CD4-positive, alpha-beta T cell treated with Interleukin-15 for 4 hours (primary cell): ENCODE measurements around the gene ABCG1.

ENCODE experiments used
- DNase-seq: peaks from one replicate; pipeline ENCODE4 v3.0.0-alpha.2; 2020; ENCODE audit warnings: low spot score

ABCG1 gene

GRCh38 chr21:42307106-42307505 is 88.2 kb downstream of the ABCG1 start:
- DNase-seq = no peak

- DNase-seq = no peak
These were observed 89.4 kb downstream of the ABCG1 start for GRCh38 chr21:42308161-42308913.

- no peak for DNase-seq
These were observed 90.2 kb downstream of the ABCG1 start for GRCh38 chr21:42308914-42309752.

DNA sequence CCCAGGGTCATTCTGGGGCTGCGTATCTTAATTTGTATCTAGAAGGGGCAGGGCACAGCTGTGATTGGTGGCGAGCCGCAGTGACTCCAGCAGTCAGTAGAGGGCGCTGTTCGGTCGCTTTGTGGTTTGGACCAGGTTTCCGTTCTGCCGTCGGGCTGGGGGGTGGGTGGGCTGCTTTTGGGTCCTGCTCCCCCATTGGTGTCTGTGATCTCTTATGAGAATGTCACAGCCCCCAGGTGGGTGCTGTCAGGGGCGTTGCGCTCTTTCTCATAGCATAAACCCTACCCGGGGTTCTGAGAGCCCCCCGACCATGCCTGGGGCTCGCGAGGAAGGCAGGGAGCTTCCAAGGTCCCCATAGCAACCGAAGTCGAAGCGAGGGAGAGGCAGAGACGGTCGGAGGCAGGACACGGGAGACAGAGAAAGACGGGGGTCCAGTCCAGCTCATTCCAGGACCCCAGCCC is 90.8 kb downstream of the ABCG1 start:
- DNase-seq = peak; percentile 50

- no peak for DNase-seq
These were observed 91.6 kb downstream of the ABCG1 start for GRCh38 chr21:42310411-42311001.

GRCh38 chr21:42311160-42311559 is 92.2 kb downstream of the ABCG1 start:
- no peak for DNase-seq

GRCh38 chr21:42311816-42312625 is 93.1 kb downstream of the ABCG1 start:
- DNase-seq = no peak

DNA sequence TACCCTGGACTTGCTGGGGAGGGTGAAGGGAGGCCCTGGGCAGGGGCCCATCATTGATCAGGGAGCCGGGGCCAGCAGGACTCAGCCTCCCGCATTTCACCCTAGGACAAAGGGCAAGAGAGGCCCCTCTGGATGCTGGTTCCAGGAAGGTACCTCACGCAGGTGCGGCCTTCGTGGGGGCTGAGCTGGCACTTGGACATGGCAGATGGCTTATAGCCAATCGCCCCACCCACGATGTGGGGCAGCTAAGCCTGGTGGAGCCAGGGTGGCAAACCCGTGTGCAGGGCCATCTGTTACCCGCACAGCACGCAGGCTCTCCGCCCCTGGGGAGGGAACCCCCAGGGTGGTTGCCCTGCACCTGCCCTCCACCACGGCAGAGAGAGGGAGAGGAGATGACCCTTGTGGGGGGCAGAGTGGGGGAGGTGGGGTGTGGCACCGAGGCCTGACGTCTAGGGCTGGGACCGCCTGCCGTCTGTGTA is 93.7 kb downstream of the ABCG1 start:
- no peak for DNase-seq

- DNase-seq = no peak
These were observed 94.6 kb downstream of the ABCG1 start for GRCh38 chr21:42313501-42313969.

GRCh38 chr21:42314616-42315295 is 95.8 kb downstream of the ABCG1 start:
- DNase-seq = no peak

DNA sequence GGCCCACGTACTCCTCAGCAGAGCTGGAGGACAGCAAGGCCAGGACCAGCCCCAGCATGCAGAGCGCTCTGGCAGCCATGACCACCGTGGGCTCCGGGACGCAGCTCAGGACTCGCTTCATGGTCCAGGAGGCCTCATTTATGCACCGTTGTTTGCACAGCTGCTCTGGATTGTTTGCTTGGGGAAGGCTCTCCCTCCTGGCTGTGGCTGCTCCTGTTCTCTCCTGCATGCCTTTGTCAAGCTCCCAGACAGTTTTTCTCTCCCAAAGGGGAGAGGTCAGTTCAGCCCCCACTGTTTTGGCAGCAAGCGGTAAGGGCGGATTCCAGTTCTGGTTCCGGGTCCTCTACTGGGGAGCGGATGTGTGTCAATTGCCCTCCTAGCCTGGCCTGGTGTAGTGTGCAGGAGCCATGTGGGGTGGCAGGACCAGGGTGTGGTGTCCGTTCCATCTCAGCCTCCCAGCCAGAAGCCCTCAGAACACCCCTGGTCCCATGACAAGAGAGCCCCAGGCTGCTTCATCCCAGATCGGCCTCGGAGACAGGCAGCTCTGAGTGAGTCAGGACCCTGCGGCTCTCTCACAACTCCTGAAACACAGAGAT is 96.5 kb downstream of the ABCG1 start, which contains the start of gene TFF3:
TSS of gene TFF3 (minus strand) at position 114 of the 596 bp plus-strand sequence. CDS start at position 79, 35 bp downstream.
- DNase-seq = no peak

- no peak for DNase-seq
These were observed 98.0 kb downstream of the ABCG1 start for GRCh38 chr21:42316891-42317290.

- no peak for DNase-seq
These were observed 98.4 kb downstream of the ABCG1 start for GRCh38 chr21:42317341-42317741.

- DNase-seq = no peak
These were observed 99.1 kb downstream of the ABCG1 start for GRCh38 chr21:42317826-42318746.

DNA sequence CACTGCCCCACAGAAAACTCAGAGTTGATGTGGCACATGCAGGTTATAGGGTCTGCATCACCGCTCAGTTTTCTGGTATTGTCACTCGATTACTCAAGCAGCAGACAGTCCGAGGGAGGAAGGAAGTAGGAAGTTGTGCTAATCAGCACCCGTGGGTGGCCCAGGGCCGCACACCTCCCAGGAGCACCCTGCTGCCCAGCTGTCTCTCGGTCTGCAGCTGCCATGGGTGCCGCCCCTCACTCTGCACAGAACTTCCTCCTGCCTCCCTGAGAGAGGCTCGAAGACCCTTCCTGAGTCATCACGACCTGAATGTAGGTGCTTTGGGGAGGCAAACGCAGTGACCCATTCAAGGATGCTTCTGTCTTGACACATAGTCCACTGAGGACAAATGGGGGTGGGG is 100.4 kb downstream of the ABCG1 start:
- DNase-seq = no peak

DNA sequence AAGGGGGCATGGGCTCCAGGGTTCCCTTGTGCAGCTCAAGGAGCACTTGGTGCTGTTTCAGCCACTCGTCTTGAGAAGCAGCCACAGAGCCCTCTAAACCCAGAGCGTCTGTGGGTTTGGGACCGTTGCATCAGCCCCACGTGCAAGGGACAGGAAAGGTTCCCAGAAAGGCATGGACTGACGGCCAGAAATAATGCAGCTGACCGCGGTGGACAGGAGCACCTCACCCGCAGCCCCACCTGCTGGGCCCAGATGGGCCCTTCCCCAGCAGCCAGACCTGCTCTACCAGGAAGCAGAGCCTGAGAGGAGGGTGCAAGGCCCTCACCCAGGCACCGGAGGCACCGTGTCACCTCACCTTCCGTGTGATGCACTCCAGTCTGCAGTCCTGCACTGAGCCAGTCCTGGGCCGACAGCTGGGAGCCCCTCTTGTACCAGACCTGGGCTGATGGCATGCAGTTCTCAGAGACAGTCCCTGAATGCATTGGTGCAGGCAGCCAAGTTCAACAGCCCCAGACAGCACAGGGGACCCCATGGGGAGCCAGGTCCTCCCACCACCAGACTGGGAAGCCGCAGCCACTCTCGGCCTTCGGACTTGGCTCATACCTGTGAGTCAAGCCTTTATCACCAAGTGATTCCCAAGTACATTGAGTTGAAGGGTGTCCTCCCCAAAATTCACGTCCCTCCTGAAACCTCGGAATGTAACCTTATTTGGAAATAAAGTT is 101.1 kb downstream of the ABCG1 start:
- DNase-seq = no peak

DNA sequence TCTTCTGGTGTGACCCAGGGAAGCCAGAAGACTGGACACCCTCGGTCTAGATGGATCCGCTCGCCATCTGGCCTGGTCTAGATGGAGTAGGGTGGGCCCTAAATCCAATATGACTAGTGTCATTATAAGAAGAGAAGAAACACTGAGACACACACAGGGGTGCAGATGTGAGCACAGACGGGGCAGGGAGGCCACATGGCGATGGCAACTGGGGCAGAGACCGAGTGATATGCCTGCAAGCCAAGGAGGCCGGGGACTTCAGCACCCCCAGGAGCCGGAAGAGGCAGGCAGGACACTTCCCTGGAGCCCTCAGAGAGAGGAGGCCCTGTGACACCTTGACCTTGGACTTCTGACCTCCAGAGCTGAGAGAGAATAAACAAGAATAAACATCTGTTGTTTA is 101.9 kb downstream of the ABCG1 start:
- no peak for DNase-seq

DNA sequence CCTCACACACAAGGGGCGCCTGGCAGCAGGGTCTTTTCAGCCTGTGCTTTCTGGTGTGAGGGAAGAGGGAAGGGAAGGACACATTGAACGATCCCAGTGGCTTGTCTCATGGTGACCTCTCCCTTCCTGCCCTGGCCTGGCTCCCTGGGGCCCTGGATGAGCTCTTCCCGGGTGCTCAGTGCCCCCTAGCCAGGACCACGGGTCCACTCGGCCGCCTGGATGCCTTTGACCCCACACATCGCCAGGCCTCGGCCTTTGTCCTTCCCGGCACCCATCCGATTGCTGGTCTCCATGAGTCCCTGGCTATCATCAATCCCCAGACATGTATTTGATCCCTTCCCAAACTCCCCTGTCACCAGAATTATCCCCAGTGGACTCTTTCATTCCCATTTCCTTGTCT is 102.3 kb downstream of the ABCG1 start:
- no peak for DNase-seq

- DNase-seq = no peak
These were observed 102.9 kb downstream of the ABCG1 start for GRCh38 chr21:42321845-42322244.
